Ovary (tissue), 9 donors: Measurements from ENCODE around the gene PCGF1. TPM values are rescaled to one million over a fixed set of nuclear protein-coding genes. Genes with fewer than 3 reads are reported as not detected.

Experiments
- DNase-seq, 5 donors: peaks; one replicate each; pipeline ENCODE4 v3.0.0-alpha.2; 2019 to 2020
- H3K27ac ChIP-seq, 2 donors: fragments of 200-600 bp; one replicate each; pipeline versions ENCODE4 v1.5.1 to v1.8.0; 2019 to 2022
- H3K27me3 ChIP-seq: fragments of 200-600 bp; one replicate; pipeline ENCODE4 v1.8.0; 2022
- H3K36me3 ChIP-seq: fragments of 200-600 bp; sonication (generic); one replicate; pipeline ENCODE4 v1.5.1; 2019
- H3K4me1 ChIP-seq: one replicate; pipeline ENCODE4 v1.8.1; 2013; ENCODE audit warnings: mild to moderate bottlenecking, moderate library complexity; ENCODE audit not compliant: insufficient read depth
- H3K4me3 ChIP-seq: fragments of 200-600 bp; sonication (generic); one replicate; pipeline ENCODE4 v1.5.1; 2017
- H3K9me3 ChIP-seq, 2 donors: fragments of 200-600 bp in 1 of 2; sonication (generic) in 1 of 2; one replicate each; pipeline versions ENCODE4 v1.5.1 to v1.8.1; 2013 to 2019; ENCODE audit warnings: mild to moderate bottlenecking in 1 of 2, moderate library complexity in 1 of 2
- EP300 ChIP-seq: sonication (generic); formaldehyde crosslinking; IDR thresholded peaks from one replicate; pipeline ENCODE4 v1.6.1; 2017; ENCODE audit warnings: antibody characterized with exemption
- POLR2A ChIP-seq: fragments of 450-650 bp; IDR thresholded peaks from one replicate; pipeline ENCODE4 v1.6.1; 2017; ENCODE audit warnings: antibody characterized with exemption, mild to moderate bottlenecking, moderate library complexity
- WGBS, 3 donors: extraction: QIAGEN DNeasy Blood & Tissue Kit in 1 of 3; methylation state at CpG; one replicate each; pipeline versions ENCODE4 v1.1.5 to v1.1.7; 2013 to 2017; 5-methylcytosine and 5-hydroxymethylcytosine counted together
- intact Hi-C, 4 donors: fragments of 100-400 bp; cut with DNase I; formaldehyde crosslinking; loops; one replicate each; pipeline versions ENCODE4 v1.11.0 to v1.15.1; 2022 to 2023
- polyA plus RNA-seq, 2 donors: library from polyadenylated mRNA; stranded (reverse); fragments of 200-250 nt in 1 of 2; fragments of 350-450 nt in 1 of 2; fragmentation: Illumina TruSeq in 1 of 2; extraction: RNeasy Lipid Tissue Mini Kit (QIAGEN cat#74804) in 1 of 2; gene quantifications; one replicate each; pipeline ENCODE4 v1.2.3, GENCODE V29; 2013 to 2014
- total RNA-seq, 7 donors: library from RNA; depleted of rRNA in 2 of 7; stranded (reverse); fragments of >200 nt in 2 of 7; fragmentation: NEBNext Ultra II Directional in 3 of 7; extraction: Animal tissue kit (Norgen Biotek cat#: 25700) in 3 of 7; gene quantifications; one replicate each; pipeline versions ENCODE4 v1.1.0 to v1.2.4, GENCODE V29; 2016 to 2023
- TF ChIP-seq, protein P1 (sequence below), 3 donors: fragments of 450-650 bp in 2 of 3; fragments of 200-600 bp in 1 of 3; IDR thresholded peaks; one replicate each; pipeline versions ENCODE4 v1.5.1 to v1.8.0; 2016 to 2022; ENCODE audit warnings: antibody characterized with exemption in 3 of 3, mild to moderate bottlenecking in 1 of 3
- donor health status: DM: no; HTN: no; CAD: no; lungs with moderate emphysema.
- donor health status: DM: no; HTN: no; CAD: no.
- donor health status: Bipolar disorder and iron deficiency.
- donor health status: DM: yes; HTN: yes; CAD: no.
- donor health status: DM: no; HTN: no; CAD: no.
- donor health status: DM: yes; HTN: yes; CAD: no.

The PCGF1 gene
- total and polyA plus RNA-seq, 9 donors = 9.3 to 24.3 (median 13.8) TPM

DNA sequence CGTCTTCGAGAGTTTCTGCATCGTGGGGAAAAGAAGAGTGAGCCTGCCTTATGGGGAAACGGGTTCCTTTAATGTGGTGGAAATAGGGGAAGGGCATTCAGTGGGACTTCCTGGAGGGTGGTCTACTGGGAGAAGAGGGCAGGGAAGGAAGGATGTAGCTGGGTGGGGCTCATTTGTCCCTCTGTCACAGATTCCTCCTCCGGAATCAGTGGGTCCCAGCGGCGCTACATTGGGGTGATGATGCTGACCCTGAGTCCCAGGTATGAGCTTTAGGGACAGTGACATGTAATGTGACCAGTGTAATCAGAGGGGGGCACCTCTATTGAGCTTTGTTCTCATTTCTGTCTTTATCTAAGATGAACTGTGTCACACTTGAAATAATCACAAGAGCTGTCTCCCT, 24.2 kb upstream of the PCGF1 start:
- WGBS, 3 donors = 83 to 86% (median 84%) methylated on average over 7 of the region's 7 CpGs
- no peak for DNase-seq
- Histone ChIP-seq H3K4me1 (peaks cover 13% of the 10 kb centered on the region), H3K4me3 (no peak overlapping the region), H3K27me3 (no peaks in the 10 kb centered on the region), H3K36me3 (no peaks in the 10 kb centered on the region), H3K27ac (no peak overlapping the region), H3K9me3 (no peaks in the 10 kb centered on the region)
- intact Hi-C loops = loop anchor here in 1 of 4 donors (5.0 kb wide), 1 partner anchor 49 kb away; the partner anchor contains the start of genes CCDC142 and TTC31
- no peak for TF ChIP-seq POLR2A
- TF ChIP-seq, protein P1, sequence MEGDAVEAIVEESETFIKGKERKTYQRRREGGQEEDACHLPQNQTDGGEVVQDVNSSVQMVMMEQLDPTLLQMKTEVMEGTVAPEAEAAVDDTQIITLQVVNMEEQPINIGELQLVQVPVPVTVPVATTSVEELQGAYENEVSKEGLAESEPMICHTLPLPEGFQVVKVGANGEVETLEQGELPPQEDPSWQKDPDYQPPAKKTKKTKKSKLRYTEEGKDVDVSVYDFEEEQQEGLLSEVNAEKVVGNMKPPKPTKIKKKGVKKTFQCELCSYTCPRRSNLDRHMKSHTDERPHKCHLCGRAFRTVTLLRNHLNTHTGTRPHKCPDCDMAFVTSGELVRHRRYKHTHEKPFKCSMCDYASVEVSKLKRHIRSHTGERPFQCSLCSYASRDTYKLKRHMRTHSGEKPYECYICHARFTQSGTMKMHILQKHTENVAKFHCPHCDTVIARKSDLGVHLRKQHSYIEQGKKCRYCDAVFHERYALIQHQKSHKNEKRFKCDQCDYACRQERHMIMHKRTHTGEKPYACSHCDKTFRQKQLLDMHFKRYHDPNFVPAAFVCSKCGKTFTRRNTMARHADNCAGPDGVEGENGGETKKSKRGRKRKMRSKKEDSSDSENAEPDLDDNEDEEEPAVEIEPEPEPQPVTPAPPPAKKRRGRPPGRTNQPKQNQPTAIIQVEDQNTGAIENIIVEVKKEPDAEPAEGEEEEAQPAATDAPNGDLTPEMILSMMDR (IDR thresholded peaks at IDR 0.05) = no peak
- TF ChIP-seq EP300 = no peak

DNA sequence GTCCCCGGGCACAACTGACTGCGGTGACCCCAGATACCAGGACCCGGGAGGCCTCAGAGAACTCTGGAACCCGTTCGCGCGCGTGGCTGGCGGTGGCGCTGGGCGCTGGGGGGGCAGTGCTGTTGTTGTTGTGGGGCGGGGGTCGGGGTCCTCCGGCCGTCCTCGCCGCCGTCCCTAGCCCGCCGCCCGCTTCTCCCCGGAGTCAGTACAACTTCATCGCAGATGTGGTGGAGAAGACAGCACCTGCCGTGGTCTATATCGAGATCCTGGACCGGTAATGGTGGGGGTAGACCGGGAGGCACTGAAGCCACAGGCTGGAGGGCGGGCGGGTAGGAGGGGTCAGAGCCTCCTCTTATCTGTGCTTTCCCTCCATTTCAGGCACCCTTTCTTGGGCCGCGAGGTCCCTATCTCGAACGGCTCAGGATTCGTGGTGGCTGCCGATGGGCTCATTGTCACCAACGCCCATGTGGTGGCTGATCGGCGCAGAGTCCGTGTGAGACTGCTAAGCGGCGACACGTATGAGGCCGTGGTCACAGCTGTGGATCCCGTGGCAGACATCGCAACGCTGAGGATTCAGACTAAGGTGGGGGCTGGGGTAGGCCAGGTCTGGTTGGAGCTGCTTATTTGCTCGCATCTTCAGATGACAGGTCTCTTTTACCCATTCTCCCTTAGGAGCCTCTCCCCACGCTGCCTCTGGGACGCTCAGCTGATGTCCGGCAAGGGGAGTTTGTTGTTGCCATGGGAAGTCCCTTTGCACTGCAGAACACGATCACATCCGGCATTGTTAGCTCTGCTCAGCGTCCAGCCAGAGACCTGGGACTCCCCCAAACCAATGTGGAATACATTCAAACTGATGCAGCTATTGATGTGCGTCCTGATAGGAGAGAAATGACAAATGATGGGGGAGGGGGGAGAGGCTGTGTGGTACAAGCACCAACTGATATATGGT, 23.0 kb upstream of the PCGF1 start:
- Histone ChIP-seq H3K4me3 (peak overlapping the region; percentile 92), H3K9me3 (no peaks in the 10 kb centered on the region), H3K36me3 (no peaks in the 10 kb centered on the region), H3K27me3 (no peaks in the 10 kb centered on the region), H3K4me1 (peaks cover 13% of the 10 kb centered on the region), H3K27ac (peak overlapping the region in 1 of 2 donors; percentile 58)
- intact Hi-C loops = loop anchor here in 1 of 4 donors (5.0 kb wide), 1 partner anchor 48 kb away; the partner anchor contains the start of genes CCDC142 and TTC31
- TF ChIP-seq, protein P1 (IDR thresholded peaks at IDR 0.05) = no peak
- no peak for TF ChIP-seq EP300
- no peak for TF ChIP-seq POLR2A
- no peak for DNase-seq
- WGBS, 3 donors = 1 to 2% (median 1%) methylated on average over 54 of the region's 54 CpGs

DNA sequence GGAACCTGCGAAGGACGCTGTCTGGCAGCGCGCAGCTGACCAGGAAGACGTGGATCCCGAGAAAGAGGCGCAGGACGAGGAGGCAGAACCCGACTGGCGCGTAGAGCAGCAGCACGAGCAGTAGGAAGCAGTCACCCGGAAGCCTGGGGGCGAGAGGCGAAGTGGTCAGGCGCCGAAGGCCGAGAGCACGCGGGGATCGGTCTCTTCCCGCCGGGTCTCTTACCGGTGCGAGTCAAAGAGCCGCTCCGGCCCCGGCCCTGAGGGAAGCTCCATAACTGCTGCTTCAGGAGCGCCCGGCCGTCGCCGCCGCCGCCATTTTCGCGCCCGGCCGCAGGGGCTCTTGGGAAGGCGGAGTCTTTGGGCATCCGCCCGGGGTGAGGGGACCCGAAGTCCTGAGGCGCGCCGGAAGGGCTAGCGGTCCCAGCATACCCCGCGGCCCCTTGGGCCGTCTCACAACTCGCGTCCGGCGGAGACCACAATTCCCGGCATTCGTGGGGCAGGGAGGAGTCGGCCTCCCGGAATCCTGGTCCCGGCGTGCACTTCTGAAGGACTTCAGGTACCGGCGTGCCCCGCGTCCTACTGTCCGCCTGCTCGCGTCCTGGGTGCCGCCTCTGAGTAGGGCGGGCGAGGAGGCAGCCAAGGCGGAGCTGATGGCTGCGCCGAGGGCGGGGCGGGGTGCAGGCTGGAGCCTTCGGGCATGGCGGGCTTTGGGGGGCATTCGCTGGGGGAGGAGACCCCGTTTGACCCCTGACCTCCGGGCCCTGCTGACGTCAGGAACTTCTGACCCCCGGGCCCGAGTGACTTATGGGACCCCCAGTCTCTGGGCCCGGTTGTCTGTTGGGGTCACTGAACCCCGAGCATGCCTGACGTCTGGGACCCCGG, 22.1 kb upstream of the PCGF1 start, which contains the start of the genes AUP1 and HTRA2:
TSS of gene AUP1 (minus strand) at position 350 of the 882 bp plus-strand sequence. CDS start at position 273, 77 bp downstream.
TSS of gene HTRA2 (plus strand) at position 577 of the 882 bp plus-strand sequence. CDS start at position 651, 74 bp downstream.
- H3K36me3 ChIP-seq = no peaks in the 10 kb centered on the region
- H3K27me3 ChIP-seq = no peaks in the 10 kb centered on the region
- peak within 1 kb of the TSS; percentile 92 for H3K4me3 ChIP-seq
- intact Hi-C loops = loop anchor here in 1 of 4 donors (5.0 kb wide), 1 partner anchor 47 kb away; the partner anchor contains the start of genes CCDC142 and TTC31
- peaks cover 13% of the 10 kb centered on the region for H3K4me1 ChIP-seq
- H3K27ac ChIP-seq = peak within 1 kb of the TSS in 1 of 2 donors; percentile 70
- 0 to 1% (median 1%) methylated on average over 71 to 87 of the region's 87 CpGs for WGBS, 3 donors
- H3K9me3 ChIP-seq = no peaks in the 10 kb centered on the region
- TF ChIP-seq EP300 (peak; percentile 79), POLR2A (peak; percentile 85)
- TF ChIP-seq, protein P1 (IDR thresholded peaks at IDR 0.05) = no peak
- DNase-seq = peak; percentile 96 to 98 (median 97)
